ENCODE results near the gene TBC1D17. TPM values are rescaled to one million over a fixed set of nuclear protein-coding genes. Genes with fewer than 3 reads are reported as not detected.

The TBC1D17 gene
- total RNA-seq, 2 experiments from 2014 or later, result 32.5 to 34.7 TPM

- peak; percentile 96 for DNase-seq
- no peak within 1 kb of the TSS for H3K4me3 Mint-ChIP-seq
- peaks cover 53% of the 10 kb centered on the region for H3K4me1 Mint-ChIP-seq (ENCODE audit: low read depth)
- intact Hi-C loops (cut with micrococcal nuclease), result loop anchor here (1.0 to 5.0 kb wide), 4 partner anchors 17 to 275 kb away; partner anchors contain the start of genes MED25, PRR12 and RRAS
- ChIA-PET POLR2A (interaction anchor here (0.6 to 1.4 kb wide), 5 partner anchors 13 to 48 kb away, joined by 3 to 5 read pairs (median 4); partner anchors contain the start of gene PTOV1), CTCF (interaction anchor here (1.1 kb wide), 1 partner anchor 17 kb away, joined by 11 read pairs; no protein-coding TSS in a partner anchor)
- no peak within 1 kb of the TSS for H3K27ac Mint-ChIP-seq
- peaks cover 33% of the 10 kb centered on the region for H3K36me3 Mint-ChIP-seq
- no peaks in the 10 kb centered on the region for H3K27me3 Mint-ChIP-seq
- no peaks in the 10 kb centered on the region for H3K9me3 Mint-ChIP-seq
Observed at GRCh38 chr19:49866933-49867782, 10.3 kb upstream of the TBC1D17 start, which contains the start of gene PNKP. Gene PNKP (minus strand): TSS chr19:49867576. CDS start chr19:49867204, 372 bp downstream.

GRCh38 chr19:49869009-49869483, 8.5 kb upstream of the TBC1D17 start:
- H3K4me1 Mint-ChIP-seq (ENCODE audit: low read depth), result peaks cover 51% of the 10 kb centered on the region
- intact Hi-C loops (cut with micrococcal nuclease), result loop anchor here (1.0 to 5.0 kb wide), 5 partner anchors 8 to 277 kb away; partner anchors contain the start of genes AKT1S1, MED25, PRMT1 and PRR12

GRCh38 chr19:49869484-49870308, 7.8 kb upstream of the TBC1D17 start:
- peak; percentile 96 for DNase-seq
- intact Hi-C loops (cut with micrococcal nuclease), result loop anchor here (1.0 to 5.0 kb wide), 5 partner anchors 8 to 277 kb away; partner anchors contain the start of genes AKT1S1, MED25, PRMT1 and PRR12
- Mint-ChIP-seq H3K27ac (no peak overlapping the region), H3K9me3 (no peaks in the 10 kb centered on the region), H3K4me1 (ENCODE audit: low read depth) (peaks cover 50% of the 10 kb centered on the region), H3K27me3 (no peaks in the 10 kb centered on the region), H3K4me3 (no peak overlapping the region), H3K36me3 (peaks cover 18% of the 10 kb centered on the region)
- POLR2A ChIA-PET, result interaction anchor here (0.6 to 1.3 kb wide), 9 partner anchors 11 to 311 kb away, joined by 3 to 8 read pairs (median 5); partner anchors contain the start of genes ATF5, IL4I1, NUP62 and PTOV1
- CTCF ChIA-PET, result interaction anchor here (1.0 to 1.3 kb wide), 4 partner anchors 12 to 26 kb away, joined by 3 to 4 read pairs (median 3); partner anchors contain the start of gene PTOV1

More at GRCh38 chr19:49869009-49869483, 8.5 kb upstream of the TBC1D17 start:
- H3K36me3 Mint-ChIP-seq, result peaks cover 25% of the 10 kb centered on the region
- H3K27me3 Mint-ChIP-seq, result no peaks in the 10 kb centered on the region
- ChIA-PET POLR2A (interaction anchor here (0.6 to 1.3 kb wide), 8 partner anchors 10 to 310 kb away, joined by 3 to 8 read pairs (median 5); partner anchors contain the start of genes ATF5, IL4I1, NUP62 and PTOV1), CTCF (interaction anchor here (1.0 to 1.3 kb wide), 5 partner anchors 11 to 26 kb away, joined by 3 to 4 read pairs (median 3); partner anchors contain the start of gene PTOV1)
- DNase-seq, result no peak
- no peak overlapping the region for H3K27ac Mint-ChIP-seq
- no peak overlapping the region for H3K4me3 Mint-ChIP-seq
- no peaks in the 10 kb centered on the region for H3K9me3 Mint-ChIP-seq

- H3K9me3 Mint-ChIP-seq, result no peaks in the 10 kb centered on the region
- intact Hi-C loops (cut with micrococcal nuclease), result no loop called here
- peaks cover 51% of the 10 kb centered on the region for H3K4me1 Mint-ChIP-seq (ENCODE audit: low read depth)
- no peaks in the 10 kb centered on the region for H3K27me3 Mint-ChIP-seq
- ChIA-PET POLR2A (interaction anchor here (1.2 to 1.3 kb wide), 2 partner anchors 25 to 41 kb away, joined by 6 to 7 read pairs; no protein-coding TSS in a partner anchor), CTCF (interaction anchor here (1.3 kb wide), 1 partner anchor 25 kb away, joined by 3 read pairs; no protein-coding TSS in a partner anchor)
- DNase-seq, result no peak
- no peak overlapping the region for H3K27ac Mint-ChIP-seq
- no peak overlapping the region for H3K4me3 Mint-ChIP-seq
- H3K36me3 Mint-ChIP-seq, result peaks cover 13% of the 10 kb centered on the region
Observed at GRCh38 chr19:49870309-49870901, 7.1 kb upstream of the TBC1D17 start.

- H3K27ac Mint-ChIP-seq, result peak overlapping the region; percentile 31
- no peaks in the 10 kb centered on the region for H3K27me3 Mint-ChIP-seq
- H3K36me3 Mint-ChIP-seq, result peaks cover 8% of the 10 kb centered on the region
- no peak overlapping the region for H3K4me3 Mint-ChIP-seq
- no peaks in the 10 kb centered on the region for H3K9me3 Mint-ChIP-seq
- intact Hi-C loops (cut with micrococcal nuclease), result no loop called here
- peaks cover 44% of the 10 kb centered on the region for H3K4me1 Mint-ChIP-seq (ENCODE audit: low read depth)
- DNase-seq, result no peak
- ChIA-PET CTCF (no interaction called here), POLR2A (no interaction called here)
Observed at GRCh38 chr19:49871349-49871985, 6.0 kb upstream of the TBC1D17 start.

- Mint-ChIP-seq H3K4me3 (no peak overlapping the region), H3K4me1 (ENCODE audit: low read depth) (peaks cover 39% of the 10 kb centered on the region), H3K9me3 (no peaks in the 10 kb centered on the region), H3K27me3 (no peaks in the 10 kb centered on the region), H3K36me3 (peaks cover 2% of the 10 kb centered on the region), H3K27ac (peak overlapping the region; percentile 31)
- no peak for DNase-seq
- intact Hi-C loops (cut with micrococcal nuclease), result no loop called here
- ChIA-PET CTCF (no interaction called here), POLR2A (no interaction called here)
Observed at GRCh38 chr19:49872245-49873128, 5.0 kb upstream of the TBC1D17 start.

- CTCF ChIA-PET, result no interaction called here
- intact Hi-C loops (cut with micrococcal nuclease), result no loop called here
Observed at GRCh38 chr19:49873129-49873521, 4.4 kb upstream of the TBC1D17 start.

GRCh38 chr19:49873834-49874233, 3.7 kb upstream of the TBC1D17 start:
- H3K27me3 Mint-ChIP-seq, result no peaks in the 10 kb centered on the region
- intact Hi-C loops (cut with micrococcal nuclease), result no loop called here
- no peaks in the 10 kb centered on the region for H3K9me3 Mint-ChIP-seq
- CTCF ChIA-PET, result no interaction called here
- no peak for DNase-seq
- no peak overlapping the region for H3K4me3 Mint-ChIP-seq
- POLR2A ChIA-PET, result no interaction called here
- no peak overlapping the region for H3K27ac Mint-ChIP-seq
- H3K4me1 Mint-ChIP-seq (ENCODE audit: low read depth), result peaks cover 33% of the 10 kb centered on the region
- peaks cover 6% of the 10 kb centered on the region for H3K36me3 Mint-ChIP-seq

More at GRCh38 chr19:49873129-49873521, 4.4 kb upstream of the TBC1D17 start:
- no peaks in the 10 kb centered on the region for H3K9me3 Mint-ChIP-seq
- DNase-seq, result no peak
- H3K27ac Mint-ChIP-seq, result no peak overlapping the region
- peaks cover 5% of the 10 kb centered on the region for H3K36me3 Mint-ChIP-seq
- no peaks in the 10 kb centered on the region for H3K27me3 Mint-ChIP-seq
- H3K4me3 Mint-ChIP-seq, result no peak overlapping the region
- POLR2A ChIA-PET, result no interaction called here
- H3K4me1 Mint-ChIP-seq (ENCODE audit: low read depth), result peaks cover 35% of the 10 kb centered on the region

- Mint-ChIP-seq H3K9me3 (no peaks in the 10 kb centered on the region), H3K36me3 (peaks cover 13% of the 10 kb centered on the region), H3K4me1 (ENCODE audit: low read depth) (peaks cover 39% of the 10 kb centered on the region), H3K27me3 (no peaks in the 10 kb centered on the region), H3K4me3 (no peak overlapping the region), H3K27ac (no peak overlapping the region)
- POLR2A ChIA-PET, result no interaction called here
- intact Hi-C loops (cut with micrococcal nuclease), result loop anchor here (5.0 kb wide), 1 partner anchor 377 kb away; the partner anchor contains the start of gene RPS11
- CTCF ChIA-PET, result no interaction called here
- no peak for DNase-seq
Observed at GRCh38 chr19:49874503-49875157, 2.9 kb upstream of the TBC1D17 start.

GRCh38 chr19:49875177-49875576, 2.3 kb upstream of the TBC1D17 start:
- Mint-ChIP-seq H3K27me3 (no peaks in the 10 kb centered on the region), H3K4me3 (no peak overlapping the region), H3K36me3 (peaks cover 15% of the 10 kb centered on the region), H3K27ac (no peak overlapping the region), H3K4me1 (ENCODE audit: low read depth) (peaks cover 38% of the 10 kb centered on the region), H3K9me3 (no peaks in the 10 kb centered on the region)
- ChIA-PET POLR2A (interaction anchor here (1.0 to 2.3 kb wide), 2 partner anchors 17 to 22 kb away, joined by 4 to 14 read pairs; partner anchors contain the start of gene IL4I1), CTCF (no interaction called here)
- intact Hi-C loops (cut with micrococcal nuclease), result loop anchor here (5.0 kb wide), 1 partner anchor 378 kb away; the partner anchor contains the start of gene RPS11
- no peak for DNase-seq

Data from activated CD4-positive, alpha-beta memory T cell treated with anti-CD3 and anti-CD28 coated beads for 36 hours (primary cell).